IPS-15b (cell line): ENCODE data around the gene MAP3K15.

Experiments
- H3K27me3 ChIP-seq: one replicate; pipeline ENCODE4 v1.6.1; 2013; ENCODE audit warnings: low read length; ENCODE audit not compliant: control insufficient read depth, insufficient read depth
- H3K36me3 ChIP-seq: one replicate; pipeline ENCODE4 v1.6.1; 2013; ENCODE audit warnings: low read length; ENCODE audit not compliant: control insufficient read depth, insufficient read depth
- H3K4me1 ChIP-seq: one replicate; pipeline ENCODE4 v1.6.1; 2013; ENCODE audit warnings: mild to moderate bottlenecking, low read length; ENCODE audit not compliant: control insufficient read depth, insufficient read depth
- H3K4me3 ChIP-seq: one replicate; pipeline ENCODE4 v1.5.1; 2013; ENCODE audit warnings: low read depth, low read length
- H3K9ac ChIP-seq: one replicate; pipeline ENCODE4 v1.6.1; 2013; ENCODE audit warnings: low read depth, mild to moderate bottlenecking, low read length
- H3K9me3 ChIP-seq: one replicate; pipeline ENCODE4 v1.6.1; 2013; ENCODE audit warnings: mild to moderate bottlenecking, low read length; ENCODE audit not compliant: control insufficient read depth, insufficient read depth

Gene MAP3K15

DNA sequence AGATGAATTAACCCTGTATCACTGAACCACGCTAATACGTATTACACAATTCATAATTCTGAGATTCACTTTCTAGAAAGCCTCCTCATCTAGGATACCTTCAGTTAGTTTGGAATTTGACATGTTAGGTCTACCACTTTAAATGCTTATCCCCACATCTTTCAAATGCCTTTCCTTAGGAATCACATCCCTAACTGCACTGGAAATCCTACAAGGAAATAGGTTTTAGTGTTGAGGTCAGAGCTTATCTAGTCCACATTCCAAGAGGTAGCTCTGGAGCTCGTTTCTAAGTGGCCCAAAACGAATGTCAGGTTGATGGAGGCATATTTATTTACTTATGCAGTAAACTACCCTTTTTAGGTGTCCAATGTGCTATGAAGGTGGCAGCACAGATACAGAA is 153.6 kb downstream of the MAP3K15 start:
- Histone ChIP-seq H3K36me3 (peaks cover 11% of the 10 kb centered on the region), H3K4me1 (no peaks in the 10 kb centered on the region)

DNA sequence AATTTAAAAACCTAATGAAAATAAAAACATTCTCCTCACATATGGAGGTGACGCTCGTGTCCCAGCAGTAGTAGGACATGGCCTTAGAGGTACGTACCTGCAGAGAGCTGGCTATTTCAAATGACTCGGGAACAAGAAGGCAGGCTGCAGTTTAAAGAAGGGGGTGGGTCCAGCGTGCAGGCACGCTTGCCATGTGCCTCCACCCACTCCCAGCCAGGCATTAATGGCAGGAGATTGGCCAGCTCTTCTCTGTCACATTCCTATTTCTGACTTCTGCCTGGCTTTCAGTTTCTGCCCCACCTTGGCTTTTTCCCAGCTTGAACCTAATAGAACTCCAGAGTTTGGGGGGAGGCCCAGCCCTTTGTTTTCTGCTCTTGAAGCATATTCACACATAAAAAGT is 154.4 kb downstream of the MAP3K15 start:
- Histone ChIP-seq H3K27me3 (no peaks in the 10 kb centered on the region), H3K4me1 (no peaks in the 10 kb centered on the region), H3K4me3 (no peak overlapping the region), H3K36me3 (peaks cover 18% of the 10 kb centered on the region), H3K9ac (no peak overlapping the region), H3K9me3 (peaks cover 4% of the 10 kb centered on the region)

More for the DNA sequence above, 153.6 kb downstream of the MAP3K15 start:
- H3K27me3 ChIP-seq: no peaks in the 10 kb centered on the region
- H3K9me3 ChIP-seq: peaks cover 4% of the 10 kb centered on the region
- no peak overlapping the region for H3K9ac ChIP-seq
- no peak overlapping the region for H3K4me3 ChIP-seq

DNA sequence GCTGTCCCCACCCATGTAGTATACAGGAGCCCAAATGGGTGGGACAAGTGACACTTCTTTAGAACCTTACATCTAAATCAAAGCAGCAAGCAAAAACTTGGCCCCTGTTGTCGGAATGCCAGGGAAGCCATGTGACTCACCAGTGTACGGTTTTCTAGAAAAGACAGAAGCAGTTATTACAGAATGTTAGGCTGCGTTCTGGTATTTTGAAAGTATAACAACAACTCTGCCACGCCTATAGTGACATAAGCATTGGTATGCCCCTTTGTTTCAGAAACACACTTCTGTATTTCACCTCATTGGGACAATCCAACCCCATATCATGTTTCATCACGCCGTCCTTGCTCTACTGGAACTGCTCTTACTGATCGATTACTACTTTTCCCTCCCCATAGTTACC is 156.8 kb downstream of the MAP3K15 start:
- H3K27me3 ChIP-seq: no peaks in the 10 kb centered on the region
- no peak overlapping the region for H3K9ac ChIP-seq
- no peaks in the 10 kb centered on the region for H3K4me1 ChIP-seq
- no peak overlapping the region for H3K4me3 ChIP-seq
- H3K9me3 ChIP-seq: peaks cover 4% of the 10 kb centered on the region
- peaks cover 18% of the 10 kb centered on the region for H3K36me3 ChIP-seq

DNA sequence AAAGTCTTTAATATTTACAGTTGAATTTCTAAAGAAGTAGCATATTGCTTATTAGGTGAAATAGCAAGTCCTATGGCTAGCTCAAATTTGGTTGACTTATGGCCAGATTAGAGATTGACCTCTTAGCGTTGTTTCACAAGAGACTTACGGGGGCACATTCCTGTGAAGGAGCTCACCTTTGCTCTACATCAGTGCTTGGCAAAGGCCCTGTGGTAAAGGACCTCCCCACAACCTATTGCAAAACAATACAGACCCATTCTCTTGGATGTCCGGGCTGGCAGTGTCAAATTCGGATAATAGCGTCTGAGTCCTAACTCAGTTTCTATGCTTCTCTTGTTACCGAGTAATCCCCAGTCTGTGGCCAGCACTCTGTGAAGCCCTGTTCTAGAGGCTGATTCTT is 160.7 kb downstream of the MAP3K15 start:
- Histone ChIP-seq H3K9me3 (peaks cover 4% of the 10 kb centered on the region), H3K36me3 (peaks cover 28% of the 10 kb centered on the region), H3K9ac (no peak overlapping the region), H3K4me3 (no peak overlapping the region), H3K27me3 (no peaks in the 10 kb centered on the region), H3K4me1 (no peaks in the 10 kb centered on the region)

DNA sequence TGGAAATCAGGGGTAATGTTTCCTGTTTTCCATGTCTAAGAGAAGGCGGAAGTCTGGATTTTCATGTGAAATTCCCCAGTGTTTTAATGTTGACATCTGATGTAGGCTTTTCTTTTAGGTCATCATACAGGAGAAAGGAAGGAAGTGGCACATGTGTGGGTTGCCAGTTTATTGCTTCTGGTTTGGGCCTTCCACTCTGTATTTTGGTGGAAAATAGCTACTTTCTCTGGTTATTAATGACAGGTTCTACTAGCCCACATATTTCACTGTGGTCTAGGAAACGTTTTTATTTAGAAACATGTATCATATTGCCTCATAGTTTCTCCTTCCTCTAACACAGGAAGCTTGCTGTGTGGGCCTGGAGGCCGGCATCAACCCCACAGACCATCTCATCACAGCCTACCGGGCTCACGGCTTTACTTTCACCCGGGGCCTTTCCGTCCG is 164.3 kb downstream of the MAP3K15 start:
- Histone ChIP-seq H3K9me3 (no peaks in the 10 kb centered on the region), H3K9ac (no peak overlapping the region), H3K4me3 (no peak overlapping the region), H3K36me3 (peaks cover 13% of the 10 kb centered on the region), H3K4me1 (no peaks in the 10 kb centered on the region), H3K27me3 (no peaks in the 10 kb centered on the region)

DNA sequence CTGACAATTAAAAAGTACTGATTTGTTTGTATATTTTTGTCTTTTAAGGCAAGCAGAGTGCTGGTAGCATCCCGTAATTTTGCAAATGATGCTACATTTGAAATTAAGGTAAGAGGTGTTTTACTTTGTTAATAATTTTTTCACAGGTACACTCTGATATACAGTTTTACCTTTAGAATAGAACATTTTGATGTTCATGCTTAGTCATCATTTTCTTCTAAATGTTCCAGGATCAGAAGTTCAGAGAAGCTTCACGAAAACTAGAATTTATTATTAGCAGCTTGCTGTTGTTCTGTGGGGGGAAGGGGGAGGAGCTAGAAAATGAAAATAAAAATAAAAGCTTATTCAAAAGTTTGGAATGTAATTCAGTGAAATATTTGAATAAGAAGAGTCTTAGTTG is 166.0 kb downstream of the MAP3K15 start:
- Histone ChIP-seq H3K36me3 (peaks cover 13% of the 10 kb centered on the region), H3K27me3 (no peaks in the 10 kb centered on the region), H3K4me1 (no peaks in the 10 kb centered on the region), H3K9ac (no peak overlapping the region), H3K4me3 (no peak overlapping the region), H3K9me3 (no peaks in the 10 kb centered on the region)

DNA sequence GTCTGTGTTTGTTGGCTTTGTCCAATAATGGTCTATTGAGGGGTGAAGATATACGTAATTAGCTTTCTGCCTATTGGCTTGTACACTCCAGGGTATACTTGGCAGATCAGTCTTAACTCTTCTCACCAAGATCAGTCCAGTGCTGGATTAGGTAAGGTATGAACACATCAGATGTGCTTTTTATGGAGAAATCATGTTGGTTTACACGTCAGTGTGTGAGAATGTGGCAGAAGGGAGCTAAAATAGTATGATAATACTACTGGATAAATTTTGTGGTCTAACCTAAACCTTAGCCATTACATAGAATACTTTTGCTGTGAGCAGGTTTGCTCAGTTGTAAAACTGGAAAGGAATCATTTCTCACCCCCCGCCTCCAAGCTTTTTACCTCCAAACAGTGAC is 167.4 kb downstream of the MAP3K15 start:
- H3K36me3 ChIP-seq: peaks cover 11% of the 10 kb centered on the region

DNA sequence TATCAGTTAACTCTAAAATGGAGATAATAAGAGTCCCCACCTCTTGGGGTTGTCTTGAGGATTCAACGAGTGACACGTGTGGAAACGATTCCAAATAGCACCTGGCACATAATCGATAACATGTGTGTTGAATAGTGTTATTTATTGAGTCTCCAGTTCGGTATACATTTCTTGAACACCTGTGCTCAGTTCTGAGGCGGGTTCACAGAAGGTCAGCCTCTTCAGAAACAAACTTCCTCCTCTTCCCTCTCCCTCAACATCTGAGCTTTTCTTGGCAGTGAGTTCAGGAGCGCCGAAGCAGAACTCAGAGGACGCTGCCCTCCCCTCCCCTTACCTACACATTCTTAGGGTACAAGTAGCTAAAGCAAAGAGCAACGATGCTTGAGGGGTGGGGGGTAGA is 170.6 kb downstream of the MAP3K15 start:
- peaks cover 4% of the 10 kb centered on the region for H3K4me1 ChIP-seq
- peak overlapping the region; percentile 71 for H3K4me3 ChIP-seq
- H3K27me3 ChIP-seq: no peaks in the 10 kb centered on the region
- H3K9ac ChIP-seq: no peak overlapping the region
- H3K36me3 ChIP-seq: peaks cover 3% of the 10 kb centered on the region
- H3K9me3 ChIP-seq: no peaks in the 10 kb centered on the region

More for the DNA sequence above, 167.4 kb downstream of the MAP3K15 start:
- Histone ChIP-seq H3K4me1 (peaks cover 4% of the 10 kb centered on the region), H3K27me3 (no peaks in the 10 kb centered on the region), H3K9ac (no peak overlapping the region), H3K4me3 (no peak overlapping the region), H3K9me3 (no peaks in the 10 kb centered on the region)

DNA sequence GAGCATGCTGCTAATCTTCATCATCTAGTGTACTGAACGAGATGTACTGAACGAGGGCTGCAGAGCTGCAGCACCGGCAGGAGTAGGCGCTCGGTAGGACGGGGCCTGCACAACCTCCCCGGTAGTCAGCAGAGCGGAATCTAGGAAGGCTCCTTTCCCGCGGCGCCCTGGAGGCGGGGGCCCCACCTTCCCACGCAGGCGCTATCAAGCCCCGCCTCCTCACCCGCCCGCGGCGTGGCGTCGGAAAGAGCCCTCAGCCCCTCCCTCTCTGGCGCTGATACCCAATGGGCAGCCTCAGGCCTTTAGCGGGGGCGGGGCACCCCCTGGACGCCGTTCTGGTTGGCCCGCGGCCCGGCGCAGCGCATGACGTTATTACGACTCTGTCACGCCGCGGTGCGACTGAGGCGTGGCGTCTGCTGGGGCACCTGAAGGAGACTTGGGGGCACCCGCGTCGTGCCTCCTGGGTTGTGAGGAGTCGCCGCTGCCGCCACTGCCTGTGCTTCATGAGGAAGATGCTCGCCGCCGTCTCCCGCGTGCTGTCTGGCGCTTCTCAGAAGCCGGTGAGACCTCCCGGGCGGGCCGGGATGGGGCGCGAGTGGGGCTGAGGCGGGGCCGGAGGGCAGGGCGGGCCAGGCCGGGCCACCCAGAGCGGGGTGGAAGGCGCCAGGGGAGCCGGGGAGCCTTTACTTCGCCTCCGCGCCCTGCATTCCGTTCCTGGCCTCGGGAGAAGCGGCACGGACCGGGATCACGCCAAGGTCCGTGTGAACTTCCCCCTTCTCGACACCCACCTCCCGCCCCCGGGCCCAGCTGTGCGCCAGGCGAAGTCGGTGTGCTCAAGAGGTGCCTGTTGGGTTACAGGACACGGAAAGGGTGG is 171.5 kb downstream of the MAP3K15 start, which contains the start of gene PDHA1:
Gene PDHA1 (plus strand): TSS at position 393 of the 874 bp plus-strand sequence. CDS start 111 bp downstream, at position 504.
- H3K27me3 ChIP-seq: no peaks in the 10 kb centered on the region
- no peaks in the 10 kb centered on the region for H3K9me3 ChIP-seq
- H3K4me3 ChIP-seq: peak within 1 kb of the TSS; percentile 71
- H3K36me3 ChIP-seq: peaks cover 3% of the 10 kb centered on the region
- H3K9ac ChIP-seq: peak within 1 kb of the TSS; percentile 54
- peaks cover 4% of the 10 kb centered on the region for H3K4me1 ChIP-seq

DNA sequence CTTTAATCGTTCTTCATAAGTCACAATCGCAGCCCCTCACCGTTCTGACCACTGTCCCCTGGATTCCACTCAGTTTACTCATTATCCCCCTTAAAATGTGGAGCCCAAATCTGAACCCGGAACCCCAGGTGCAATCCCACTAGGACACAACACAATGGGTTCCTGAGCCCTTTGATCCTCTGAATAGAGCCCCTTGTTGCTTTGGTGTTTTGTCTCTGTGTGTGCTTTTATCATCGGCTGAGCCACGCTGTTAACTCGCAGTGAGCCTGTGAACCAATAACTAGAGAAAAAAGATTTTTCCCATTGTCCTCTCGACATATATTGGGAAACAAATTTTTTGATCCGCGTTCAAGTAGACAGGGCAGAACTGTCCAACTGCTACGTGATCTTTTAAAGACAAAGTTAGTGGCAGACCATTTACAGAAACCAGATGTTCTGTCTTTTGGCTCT is 172.2 kb downstream of the MAP3K15 start:
- Histone ChIP-seq H3K4me1 (peaks cover 4% of the 10 kb centered on the region), H3K9me3 (no peaks in the 10 kb centered on the region), H3K27me3 (no peaks in the 10 kb centered on the region), H3K4me3 (peak overlapping the region; percentile 66), H3K36me3 (peaks cover 2% of the 10 kb centered on the region), H3K9ac (peak overlapping the region; percentile 54)

DNA sequence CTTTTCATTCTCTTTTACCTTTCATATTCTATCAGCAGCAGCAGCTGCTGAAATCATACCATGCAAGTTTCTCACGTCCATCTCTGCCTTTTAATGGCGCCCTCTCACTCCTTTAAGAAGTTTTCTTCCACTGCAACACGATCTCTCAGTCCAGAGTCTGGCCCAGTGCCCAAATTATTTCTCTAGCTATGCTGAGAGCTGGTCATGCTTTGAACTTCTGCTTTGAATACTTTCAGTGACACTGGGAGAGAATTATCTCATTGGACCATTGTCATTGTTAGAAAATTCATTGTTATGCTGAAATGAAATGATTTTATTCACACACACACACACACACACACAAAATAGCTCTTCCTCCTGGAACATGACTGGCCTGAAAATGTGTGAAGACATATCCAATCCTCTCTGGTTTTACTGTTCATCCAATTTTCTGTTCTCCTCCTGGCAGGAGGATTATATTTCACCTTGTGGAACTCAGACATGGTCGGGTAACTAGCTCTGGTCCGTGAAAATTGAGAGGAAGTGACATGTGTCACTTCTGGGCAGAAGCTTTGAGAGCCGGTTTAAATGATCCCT is 172.9 kb downstream of the MAP3K15 start:
- no peaks in the 10 kb centered on the region for H3K36me3 ChIP-seq
- peak overlapping the region; percentile 66 for H3K4me3 ChIP-seq
- H3K9ac ChIP-seq: no peak overlapping the region

More for the DNA sequence above, 172.9 kb downstream of the MAP3K15 start:
- Histone ChIP-seq H3K27me3 (no peaks in the 10 kb centered on the region), H3K9me3 (no peaks in the 10 kb centered on the region), H3K4me1 (peaks cover 4% of the 10 kb centered on the region)
